GM21423 (cell line): ENCODE results near the gene GRB14.

ENCODE experiments used
- ATAC-seq: cut with Tn5 transposase; IDR thresholded peaks from one replicate; pipeline ENCODE4 v1.9.1; 2021; ENCODE audit warnings: mild to moderate bottlenecking, moderate library complexity; ENCODE audit not compliant: unreplicated experiment

GRB14 gene

DNA sequence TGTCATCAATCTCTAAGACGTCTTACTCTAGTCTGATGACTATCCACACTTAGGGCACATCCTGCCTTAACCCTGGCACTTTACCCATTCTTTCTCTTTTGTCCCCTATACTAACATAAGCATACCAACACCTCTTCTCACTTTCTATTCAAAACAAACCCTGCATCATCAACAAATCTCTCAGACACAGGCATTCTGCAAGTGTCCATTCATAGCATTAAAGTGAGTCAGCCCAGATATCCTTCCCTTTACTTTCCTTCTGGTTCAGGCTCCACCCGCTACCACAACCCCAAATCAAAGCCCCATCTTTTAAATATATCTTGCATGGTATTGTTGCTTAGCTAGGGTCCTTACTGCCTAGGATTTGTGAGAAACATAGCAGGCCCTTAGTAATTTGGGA is 3.8 kb downstream of the GRB14 start:
- ATAC-seq, result no peak

DNA sequence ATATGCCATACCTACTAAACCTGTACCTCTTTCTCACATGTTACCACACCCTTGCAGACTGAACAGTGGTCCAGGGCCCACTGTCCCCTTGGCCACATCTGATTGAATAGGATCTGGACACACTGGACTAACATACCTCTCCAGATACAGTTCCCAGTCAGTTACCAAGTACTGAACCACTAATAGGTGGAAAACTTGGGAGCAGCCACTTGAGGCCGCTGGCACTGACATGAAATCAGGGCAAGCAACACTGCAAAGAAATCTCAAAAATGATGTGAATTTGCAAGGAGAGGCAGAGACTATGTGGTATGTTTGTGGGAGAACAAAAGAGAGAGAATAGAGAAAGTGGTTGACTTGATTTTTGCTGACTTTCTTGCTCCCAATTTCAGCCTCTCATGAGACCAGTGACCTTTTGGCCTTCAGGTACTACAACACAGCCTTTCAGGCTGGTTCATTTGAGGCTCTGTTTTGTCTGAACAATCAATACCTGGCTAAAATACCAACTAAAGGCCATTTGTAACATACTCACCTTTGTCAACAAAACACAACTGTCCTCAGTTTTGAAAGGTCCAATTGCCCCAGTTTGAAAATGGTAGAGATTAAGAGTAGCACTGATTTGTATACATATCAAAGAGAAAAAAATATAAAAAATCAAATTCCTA is 7.8 kb downstream of the GRB14 start:
- no peak for ATAC-seq

GRCh38 chr2:164609790-164610189 is 11.5 kb downstream of the GRB14 start:
- ATAC-seq, result no peak

- no peak for ATAC-seq
These were observed 14.7 kb downstream of the GRB14 start for GRCh38 chr2:164606557-164606956.

- no peak for ATAC-seq
These were observed 16.0 kb downstream of the GRB14 start for GRCh38 chr2:164605295-164605694.

DNA sequence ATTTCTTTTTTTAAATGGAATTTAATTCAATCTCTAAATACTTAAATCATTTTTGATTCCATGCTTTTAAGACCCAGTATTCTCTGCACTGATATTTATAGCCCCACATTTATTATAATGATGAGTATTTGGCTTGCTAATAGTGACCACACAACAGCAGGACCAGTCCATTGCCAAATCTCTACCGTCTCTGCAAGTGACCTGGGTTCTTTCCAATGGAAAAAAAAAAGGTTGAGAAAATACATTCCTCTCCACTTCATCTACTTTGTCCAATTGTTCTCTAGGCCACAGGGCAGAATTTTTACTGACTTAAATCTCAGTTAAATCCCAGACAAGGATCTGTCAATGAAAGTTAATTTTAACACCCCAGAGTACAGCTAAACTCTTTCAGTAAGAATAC is 20.5 kb downstream of the GRB14 start:
- ATAC-seq, result no peak

DNA sequence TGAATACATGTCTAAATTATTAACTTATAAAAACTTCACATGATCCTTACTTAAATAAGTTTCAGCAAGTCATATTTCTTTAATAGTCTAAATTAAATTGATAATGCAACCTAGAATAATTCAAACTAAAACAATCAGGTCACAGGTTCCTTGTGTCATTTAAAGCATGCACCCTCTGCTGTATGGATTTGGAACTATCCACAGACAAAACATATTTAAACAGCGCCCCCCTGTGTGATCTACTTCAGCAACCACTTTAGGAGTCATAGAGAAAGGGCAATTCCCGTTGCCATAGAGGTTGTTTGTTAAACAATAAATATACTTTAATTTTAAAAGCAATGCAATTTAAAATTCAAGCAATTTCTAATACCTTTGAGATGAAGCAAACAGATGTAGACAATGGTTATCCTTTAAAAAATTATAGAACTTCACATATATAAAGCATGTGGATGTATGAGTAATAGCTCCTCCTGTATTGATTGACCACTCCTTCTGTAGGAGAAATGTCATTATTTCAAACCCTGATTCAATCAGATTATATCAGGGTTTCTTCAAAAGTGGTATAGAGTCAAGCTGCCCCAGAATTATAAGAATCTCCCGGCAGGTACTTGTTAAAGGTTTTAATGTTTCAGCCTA is 21.2 kb downstream of the GRB14 start:
- ATAC-seq, result peak; percentile 99

GRCh38 chr2:164597983-164598382 is 23.3 kb downstream of the GRB14 start:
- no peak for ATAC-seq

- no peak for ATAC-seq
These were observed 26.3 kb downstream of the GRB14 start for GRCh38 chr2:164595031-164595430.

DNA sequence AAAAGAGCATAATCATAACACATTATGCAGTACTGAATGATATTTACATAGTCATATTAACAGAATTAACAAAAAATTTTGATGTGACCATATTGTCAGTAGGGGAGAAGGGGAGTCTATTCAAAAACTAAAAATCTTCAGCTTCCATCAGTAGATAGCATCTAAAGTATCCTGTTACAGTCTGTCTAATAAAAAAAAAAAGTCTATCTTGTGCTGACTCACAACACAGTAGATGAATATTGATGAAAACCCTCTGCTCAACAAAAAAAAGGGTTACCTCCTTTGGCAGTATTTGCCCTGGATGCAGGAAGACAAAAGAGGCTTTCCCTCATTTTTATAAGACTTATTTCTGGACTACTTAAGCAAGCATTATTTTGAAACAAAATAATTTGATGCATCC is 27.3 kb downstream of the GRB14 start:
- ATAC-seq, result no peak

- ATAC-seq, result no peak
These were observed 27.7 kb downstream of the GRB14 start for GRCh38 chr2:164593541-164593940.

GRCh38 chr2:164589522-164589921 is 31.8 kb downstream of the GRB14 start:
- no peak for ATAC-seq

- ATAC-seq, result no peak
These were observed 40.2 kb downstream of the GRB14 start for GRCh38 chr2:164581050-164581449.

- ATAC-seq, result no peak
These were observed 46.4 kb downstream of the GRB14 start for GRCh38 chr2:164574931-164575330.

DNA sequence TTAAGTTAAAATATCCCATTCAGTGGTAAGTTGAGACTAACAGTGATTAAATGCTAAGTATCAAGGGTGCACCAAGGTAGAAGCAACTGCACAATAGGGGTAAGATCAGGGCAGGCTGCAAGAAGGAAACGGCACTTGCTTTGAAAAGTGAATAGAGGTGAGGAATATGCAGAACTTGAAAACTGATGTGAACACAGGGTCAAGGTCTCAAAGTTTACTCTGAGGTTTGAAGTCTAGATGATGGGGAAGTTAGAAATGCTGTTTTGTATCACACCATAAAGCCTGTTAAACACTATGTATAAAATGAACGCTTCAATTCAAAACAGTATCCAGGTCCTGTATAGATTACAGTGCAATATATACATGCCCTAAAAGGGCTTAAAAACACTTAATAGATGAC is 50.8 kb downstream of the GRB14 start:
- no peak for ATAC-seq

- ATAC-seq, result no peak
These were observed 51.9 kb downstream of the GRB14 start for GRCh38 chr2:164569378-164569777.

GRCh38 chr2:164568317-164568716 is 53.0 kb downstream of the GRB14 start:
- no peak for ATAC-seq

- no peak for ATAC-seq
These were observed 53.8 kb downstream of the GRB14 start for GRCh38 chr2:164567335-164567989.

DNA sequence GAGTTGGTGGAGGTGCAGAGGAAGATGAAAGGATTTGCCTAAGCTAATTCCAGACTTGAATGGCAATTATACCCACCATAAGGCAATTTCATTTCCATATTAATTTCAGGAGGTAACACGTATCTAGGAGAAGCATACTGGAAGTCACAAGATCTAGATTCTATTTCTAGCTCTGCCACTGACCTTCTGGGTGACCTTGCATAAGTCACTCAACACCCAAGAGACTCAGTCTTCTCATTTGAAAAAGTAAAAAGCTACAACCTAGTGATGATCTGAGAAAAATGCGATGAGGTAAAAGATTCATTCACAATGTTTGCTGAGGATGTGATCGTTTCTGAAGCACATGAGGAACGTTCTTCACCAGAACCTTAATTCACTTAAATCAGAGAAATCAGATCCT is 55.9 kb downstream of the GRB14 start:
- no peak for ATAC-seq

DNA sequence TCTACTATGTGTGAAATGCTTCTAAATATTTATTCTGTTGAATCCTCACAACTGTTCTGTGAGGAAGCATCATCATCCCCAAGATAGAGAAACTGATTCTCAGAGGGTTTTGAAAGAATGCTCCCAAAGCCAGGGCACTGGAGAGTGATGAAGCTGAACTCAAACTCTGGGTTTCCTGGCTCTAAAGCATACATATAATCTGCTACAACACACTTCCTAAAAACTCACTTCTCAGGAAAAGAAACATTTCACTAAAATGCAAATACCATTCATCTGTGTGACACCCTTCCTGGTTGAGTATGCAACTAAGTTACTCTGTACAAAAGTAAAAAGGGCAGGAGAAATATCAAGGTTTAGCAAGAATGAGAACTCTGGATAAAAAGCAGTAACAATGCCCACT is 58.6 kb downstream of the GRB14 start:
- no peak for ATAC-seq

DNA sequence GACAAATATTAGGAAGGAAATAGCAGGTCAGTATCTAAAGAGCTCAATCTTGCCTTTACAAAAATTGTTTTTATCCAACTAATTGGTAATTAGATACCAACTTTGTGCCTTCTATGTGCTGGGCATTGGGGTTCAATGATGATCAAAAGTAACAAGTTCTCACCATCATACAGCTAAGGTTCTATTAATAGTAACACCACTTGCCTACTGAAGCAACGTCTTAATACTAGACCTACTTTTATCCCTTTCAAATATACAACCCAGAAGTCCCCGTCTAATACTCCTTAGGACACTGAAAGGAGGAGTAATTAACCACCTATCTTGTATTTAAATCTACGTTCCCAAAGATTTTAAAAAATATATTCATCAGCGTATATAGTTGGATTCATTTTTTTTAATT is 59.3 kb downstream of the GRB14 start:
- no peak for ATAC-seq

- no peak for ATAC-seq
These were observed 59.9 kb downstream of the GRB14 start for GRCh38 chr2:164561416-164561815.
